ENCODE results near the gene STARD4.

STARD4 gene, protein sequence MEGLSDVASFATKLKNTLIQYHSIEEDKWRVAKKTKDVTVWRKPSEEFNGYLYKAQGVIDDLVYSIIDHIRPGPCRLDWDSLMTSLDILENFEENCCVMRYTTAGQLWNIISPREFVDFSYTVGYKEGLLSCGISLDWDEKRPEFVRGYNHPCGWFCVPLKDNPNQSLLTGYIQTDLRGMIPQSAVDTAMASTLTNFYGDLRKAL

GRCh38 chr5:111512375-111513130 lies at the start of gene STARD4:
TSS of gene STARD4 (minus strand) at chr5:111512535. CDS start at chr5:111507433, 5,102 bp downstream.
- Mint-ChIP-seq H3K27me3 (no peaks in the 10 kb centered on the region), H3K4me3 (peak within 1 kb of the TSS; percentile 97), H3K9me3 (no peaks in the 10 kb centered on the region), H3K36me3 (ENCODE audit: low read depth) (peaks cover 13% of the 10 kb centered on the region), H3K27ac (peak within 1 kb of the TSS; percentile 96), H3K4me1 (ENCODE audit: low read depth) (peaks cover 31% of the 10 kb centered on the region)
- intact Hi-C loops (cut with micrococcal nuclease) = loop anchor here (2.0 to 5.0 kb wide), 3 partner anchors 18 to 1010 kb away; partner anchors contain the start of gene WDR36

GRCh38 chr5:111559680-111560079 lies 47.3 kb upstream of the STARD4 start:
- Mint-ChIP-seq H3K27ac (no peak overlapping the region), H3K27me3 (no peaks in the 10 kb centered on the region)
- intact Hi-C loops (cut with micrococcal nuclease) = no loop called here

GRCh38 chr5:111557686-111558085 lies 45.4 kb upstream of the STARD4 start:
- Mint-ChIP-seq H3K4me1 (ENCODE audit: low read depth) (peaks cover 38% of the 10 kb centered on the region), H3K36me3 (ENCODE audit: low read depth) (no peaks in the 10 kb centered on the region), H3K4me3 (no peak overlapping the region), H3K9me3 (peaks cover 26% of the 10 kb centered on the region), H3K27ac (peak overlapping the region; percentile 43), H3K27me3 (no peaks in the 10 kb centered on the region)
- intact Hi-C loops (cut with micrococcal nuclease) = no loop called here

More at GRCh38 chr5:111559680-111560079, 47.3 kb upstream of the STARD4 start:
- Mint-ChIP-seq H3K9me3 (peaks cover 18% of the 10 kb centered on the region), H3K4me1 (ENCODE audit: low read depth) (peaks cover 38% of the 10 kb centered on the region), H3K36me3 (ENCODE audit: low read depth) (no peaks in the 10 kb centered on the region), H3K4me3 (no peak overlapping the region)

GRCh38 chr5:111557111-111557510 lies 44.8 kb upstream of the STARD4 start:
- intact Hi-C loops (cut with micrococcal nuclease) = no loop called here
- peaks cover 38% of the 10 kb centered on the region for H3K4me1 Mint-ChIP-seq (ENCODE audit: low read depth)

DNA sequence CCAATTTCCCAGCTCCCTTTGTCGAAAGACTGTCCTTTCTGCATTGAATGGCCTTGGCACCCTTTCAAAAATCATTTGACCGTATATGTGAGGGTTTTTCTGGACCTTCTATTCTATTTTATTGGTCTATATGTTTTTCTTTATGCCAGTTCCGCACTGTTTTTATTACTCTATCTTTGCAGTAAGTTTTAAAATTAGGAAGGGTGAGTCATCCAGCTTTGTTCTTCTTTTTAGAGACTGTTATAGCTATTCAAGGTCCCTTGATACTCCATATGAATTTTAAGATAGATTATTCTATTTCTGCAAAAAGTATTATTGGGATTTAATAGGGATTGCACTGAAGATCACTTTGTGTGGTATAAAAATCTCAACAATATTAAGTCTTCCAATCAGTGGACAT lies 44.2 kb upstream of the STARD4 start:
- intact Hi-C loops (cut with micrococcal nuclease) = no loop called here
- H3K27me3 Mint-ChIP-seq = no peaks in the 10 kb centered on the region
- peaks cover 45% of the 10 kb centered on the region for H3K4me1 Mint-ChIP-seq (ENCODE audit: low read depth)
- H3K27ac Mint-ChIP-seq = no peak overlapping the region
- peaks cover 26% of the 10 kb centered on the region for H3K9me3 Mint-ChIP-seq
- no peak overlapping the region for H3K4me3 Mint-ChIP-seq
- H3K36me3 Mint-ChIP-seq (ENCODE audit: low read depth) = no peaks in the 10 kb centered on the region

More at GRCh38 chr5:111557111-111557510, 44.8 kb upstream of the STARD4 start:
- Mint-ChIP-seq H3K4me3 (no peak overlapping the region), H3K9me3 (peaks cover 26% of the 10 kb centered on the region), H3K27me3 (no peaks in the 10 kb centered on the region), H3K27ac (peak overlapping the region; percentile 43), H3K36me3 (ENCODE audit: low read depth) (no peaks in the 10 kb centered on the region)

- no peak overlapping the region for H3K4me3 Mint-ChIP-seq
- H3K27me3 Mint-ChIP-seq = no peaks in the 10 kb centered on the region
- intact Hi-C loops (cut with micrococcal nuclease) = no loop called here
- peaks cover 26% of the 10 kb centered on the region for H3K9me3 Mint-ChIP-seq
- no peaks in the 10 kb centered on the region for H3K36me3 Mint-ChIP-seq (ENCODE audit: low read depth)
- peaks cover 51% of the 10 kb centered on the region for H3K4me1 Mint-ChIP-seq (ENCODE audit: low read depth)
- no peak overlapping the region for H3K27ac Mint-ChIP-seq
Measured at GRCh38 chr5:111555760-111556159, 43.4 kb upstream of the STARD4 start.

GRCh38 chr5:111553868-111554267 lies 41.5 kb upstream of the STARD4 start:
- intact Hi-C loops (cut with micrococcal nuclease) = loop anchor here (5.0 kb wide), 1 partner anchor 203 kb away; the partner anchor contains the start of gene NREP
- no peaks in the 10 kb centered on the region for H3K27me3 Mint-ChIP-seq
- no peaks in the 10 kb centered on the region for H3K36me3 Mint-ChIP-seq (ENCODE audit: low read depth)
- peaks cover 53% of the 10 kb centered on the region for H3K4me1 Mint-ChIP-seq (ENCODE audit: low read depth)
- H3K4me3 Mint-ChIP-seq = no peak overlapping the region
- no peak overlapping the region for H3K27ac Mint-ChIP-seq
- H3K9me3 Mint-ChIP-seq = peaks cover 16% of the 10 kb centered on the region

- Mint-ChIP-seq H3K4me1 (ENCODE audit: low read depth) (peaks cover 47% of the 10 kb centered on the region), H3K36me3 (ENCODE audit: low read depth) (no peaks in the 10 kb centered on the region), H3K4me3 (no peak overlapping the region), H3K27ac (no peak overlapping the region), H3K27me3 (no peaks in the 10 kb centered on the region), H3K9me3 (peaks cover 16% of the 10 kb centered on the region)
- intact Hi-C loops (cut with micrococcal nuclease) = loop anchor here (5.0 kb wide), 1 partner anchor 204 kb away; the partner anchor contains the start of gene NREP
Measured at GRCh38 chr5:111552896-111553295, 40.6 kb upstream of the STARD4 start.

- Mint-ChIP-seq H3K36me3 (ENCODE audit: low read depth) (no peaks in the 10 kb centered on the region), H3K27me3 (no peaks in the 10 kb centered on the region), H3K9me3 (peaks cover 16% of the 10 kb centered on the region), H3K4me3 (no peak overlapping the region), H3K4me1 (ENCODE audit: low read depth) (peaks cover 43% of the 10 kb centered on the region), H3K27ac (no peak overlapping the region)
- intact Hi-C loops (cut with micrococcal nuclease) = loop anchor here (5.0 kb wide), 1 partner anchor 205 kb away; the partner anchor contains the start of gene NREP
Measured at GRCh38 chr5:111552492-111552891, 40.2 kb upstream of the STARD4 start.

GRCh38 chr5:111551569-111552275 lies 39.4 kb upstream of the STARD4 start:
- Mint-ChIP-seq H3K27me3 (no peaks in the 10 kb centered on the region), H3K36me3 (ENCODE audit: low read depth) (no peaks in the 10 kb centered on the region), H3K4me3 (no peak overlapping the region), H3K9me3 (peaks cover 16% of the 10 kb centered on the region), H3K4me1 (ENCODE audit: low read depth) (peaks cover 35% of the 10 kb centered on the region), H3K27ac (no peak overlapping the region)
- intact Hi-C loops (cut with micrococcal nuclease) = loop anchor here (5.0 kb wide), 1 partner anchor 206 kb away; the partner anchor contains the start of gene NREP

GRCh38 chr5:111551161-111551560 lies 38.8 kb upstream of the STARD4 start:
- H3K27ac Mint-ChIP-seq = no peak overlapping the region
- H3K27me3 Mint-ChIP-seq = no peaks in the 10 kb centered on the region
- intact Hi-C loops (cut with micrococcal nuclease) = loop anchor here (5.0 kb wide), 1 partner anchor 206 kb away; the partner anchor contains the start of gene NREP
- no peaks in the 10 kb centered on the region for H3K36me3 Mint-ChIP-seq (ENCODE audit: low read depth)
- H3K4me1 Mint-ChIP-seq (ENCODE audit: low read depth) = peaks cover 30% of the 10 kb centered on the region
- H3K4me3 Mint-ChIP-seq = no peak overlapping the region
- peaks cover 16% of the 10 kb centered on the region for H3K9me3 Mint-ChIP-seq

- Mint-ChIP-seq H3K36me3 (ENCODE audit: low read depth) (no peaks in the 10 kb centered on the region), H3K4me1 (ENCODE audit: low read depth) (peaks cover 27% of the 10 kb centered on the region), H3K27me3 (no peaks in the 10 kb centered on the region), H3K4me3 (no peak overlapping the region), H3K27ac (no peak overlapping the region), H3K9me3 (peaks cover 16% of the 10 kb centered on the region)
- intact Hi-C loops (cut with micrococcal nuclease) = loop anchor here (1.0 to 5.0 kb wide), 2 partner anchors 207 to 597 kb away; partner anchors contain the start of gene NREP
Measured at GRCh38 chr5:111550282-111551020, 38.1 kb upstream of the STARD4 start.

DNA sequence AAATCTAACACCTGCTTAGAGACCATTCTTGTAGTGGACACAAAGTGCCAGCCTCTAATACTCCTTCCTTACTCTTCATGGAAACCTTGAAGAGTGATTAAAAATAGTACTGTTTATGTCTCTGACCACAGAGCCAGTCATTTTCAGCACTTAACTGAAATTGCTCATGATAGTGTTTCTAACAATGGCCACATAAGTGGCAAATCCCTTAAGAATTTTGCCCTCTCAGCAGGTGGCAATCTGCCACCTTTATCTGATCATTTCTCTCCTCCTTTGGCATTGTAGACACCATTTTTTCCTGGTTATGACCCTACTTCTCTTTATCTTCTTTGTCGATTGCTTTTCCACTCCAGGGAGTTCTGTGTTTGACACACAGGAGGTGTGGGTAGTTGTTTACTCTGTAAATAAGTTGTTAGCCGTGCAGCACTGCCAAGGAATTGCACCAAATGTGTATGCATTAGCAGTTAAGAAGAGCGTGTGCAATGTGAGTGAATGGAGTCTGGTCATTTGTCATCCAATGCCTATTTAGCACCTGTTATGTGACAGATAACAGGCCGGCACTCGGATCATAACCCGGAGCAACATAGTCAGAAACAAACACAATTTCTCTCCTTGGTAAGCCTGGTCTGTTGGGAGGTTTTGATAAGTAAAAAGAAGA lies 36.8 kb upstream of the STARD4 start:
- Mint-ChIP-seq H3K27ac (no peak overlapping the region), H3K4me1 (ENCODE audit: low read depth) (peaks cover 20% of the 10 kb centered on the region), H3K4me3 (no peak overlapping the region), H3K36me3 (ENCODE audit: low read depth) (no peaks in the 10 kb centered on the region), H3K27me3 (no peaks in the 10 kb centered on the region), H3K9me3 (peaks cover 2% of the 10 kb centered on the region)
- intact Hi-C loops (cut with micrococcal nuclease) = loop anchor here (10.0 kb wide), 1 partner anchor 394 kb away; no protein-coding TSS in a partner anchor

All from dendritic cell treated with granulocyte-macrophage colony-stimulating factor and Interleukin-4, amounts not matched to agents 40 ng/mL and 50 ng/mL, for 4 days (primary cell).